Upper lobe of right lung (tissue), 1 donor: ENCODE measurements around the gene GOLGA2. TPM values are rescaled to one million over a fixed set of nuclear protein-coding genes. Genes with fewer than 3 reads are reported as not detected.
"Not testable (repeated sequence)": the region's sequence is repeated elsewhere in the genome, so short reads cannot be mapped to it uniquely, and the experiment has no call there.

Experiments
- ATAC-seq: fragments of 200-7000 bp; cut with Tn5 transposase; one replicate; pipeline ENCODE4 v1.9.1; 2020; ENCODE audit warnings: mild to moderate bottlenecking, moderate library complexity
- DNase-seq: peaks from one replicate; pipeline ENCODE4 v3.0.0-alpha.2; 2020
- H3K27ac ChIP-seq: fragments of 200-600 bp; one replicate; pipeline ENCODE4 v1.8.0; 2022
- H3K27me3 ChIP-seq: fragments of 200-600 bp; one replicate; pipeline ENCODE4 v1.8.0; 2022; ENCODE audit warnings: mild to moderate bottlenecking
- H3K36me3 ChIP-seq: fragments of 200-600 bp; one replicate; pipeline ENCODE4 v1.8.0; 2022
- H3K4me1 ChIP-seq: fragments of 200-600 bp; one replicate; pipeline ENCODE4 v1.8.0; 2022
- H3K4me3 ChIP-seq: fragments of 200-600 bp; one replicate; pipeline ENCODE4 v1.8.0; 2022; ENCODE audit warnings: mild to moderate bottlenecking
- H3K9me3 ChIP-seq: fragments of 200-600 bp; one replicate; pipeline ENCODE4 v1.8.0; 2022
- CTCF ChIP-seq: fragments of 200-600 bp; IDR thresholded peaks from one replicate; pipeline ENCODE4 v1.8.0; 2022; ENCODE audit warnings: antibody characterized with exemption
- intact Hi-C: fragments of 100-400 bp; cut with DNase I; formaldehyde crosslinking; loops from one replicate; pipeline ENCODE4 v1.11.0; 2022
- total RNA-seq: library from RNA; stranded (reverse); fragmentation: NEBNext Ultra II Directional; extraction: Animal tissue kit (Norgen Biotek cat#: 25700); gene quantifications from one replicate; pipeline ENCODE4 v1.2.1, GENCODE V29; 2021
- donor health status: DM: no; HTN: yes; CAD: no; lungs with severe emphysema.

Gene GOLGA2
- total RNA-seq, 1 donor from 2014 or later: 88.7 TPM

DNA sequence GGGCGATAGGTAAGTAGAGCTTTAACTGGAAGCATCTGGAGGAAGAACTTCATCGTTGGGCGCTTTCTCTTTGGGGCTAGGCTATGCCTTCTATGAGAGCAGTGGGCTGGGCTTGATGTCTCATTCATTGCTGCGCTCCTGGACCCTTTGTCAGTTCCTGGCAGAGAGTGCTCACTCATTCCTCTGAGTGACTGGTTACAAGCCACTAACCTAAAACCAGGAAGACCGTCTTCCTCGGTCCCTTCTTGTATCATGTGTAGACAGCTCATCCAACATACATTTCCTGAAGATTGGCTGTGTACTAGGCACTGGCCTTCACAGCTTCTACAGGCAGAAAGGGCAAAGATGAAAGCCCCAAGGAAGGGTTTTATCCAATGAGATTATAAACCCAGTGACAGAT is 6.7 kb upstream of the GOLGA2 start:
- DNase-seq (no peak), ATAC-seq (no peak)
- Histone ChIP-seq H3K9me3 (no peaks in the 10 kb centered on the region), H3K4me3 (no peak overlapping the region), H3K4me1 (peaks cover 15% of the 10 kb centered on the region), H3K36me3 (peaks cover 15% of the 10 kb centered on the region), H3K27me3 (no peaks in the 10 kb centered on the region), H3K27ac (no peak overlapping the region)
- intact Hi-C loops: no loop called here
- TF ChIP-seq CTCF: no peak

GRCh38 chr9:128280084-128280622 is 4.3 kb upstream of the GOLGA2 start:
- peaks cover 23% of the 10 kb centered on the region for H3K4me1 ChIP-seq
- ATAC-seq (no peak), DNase-seq (no peak)
- no peaks in the 10 kb centered on the region for H3K9me3 ChIP-seq
- no peak overlapping the region for H3K4me3 ChIP-seq
- TF ChIP-seq CTCF: no peak
- intact Hi-C loops: no loop called here
- H3K27me3 ChIP-seq: no peaks in the 10 kb centered on the region
- peaks cover under 1% of the 10 kb centered on the region for H3K36me3 ChIP-seq
- H3K27ac ChIP-seq: peak overlapping the region; percentile 70

DNA sequence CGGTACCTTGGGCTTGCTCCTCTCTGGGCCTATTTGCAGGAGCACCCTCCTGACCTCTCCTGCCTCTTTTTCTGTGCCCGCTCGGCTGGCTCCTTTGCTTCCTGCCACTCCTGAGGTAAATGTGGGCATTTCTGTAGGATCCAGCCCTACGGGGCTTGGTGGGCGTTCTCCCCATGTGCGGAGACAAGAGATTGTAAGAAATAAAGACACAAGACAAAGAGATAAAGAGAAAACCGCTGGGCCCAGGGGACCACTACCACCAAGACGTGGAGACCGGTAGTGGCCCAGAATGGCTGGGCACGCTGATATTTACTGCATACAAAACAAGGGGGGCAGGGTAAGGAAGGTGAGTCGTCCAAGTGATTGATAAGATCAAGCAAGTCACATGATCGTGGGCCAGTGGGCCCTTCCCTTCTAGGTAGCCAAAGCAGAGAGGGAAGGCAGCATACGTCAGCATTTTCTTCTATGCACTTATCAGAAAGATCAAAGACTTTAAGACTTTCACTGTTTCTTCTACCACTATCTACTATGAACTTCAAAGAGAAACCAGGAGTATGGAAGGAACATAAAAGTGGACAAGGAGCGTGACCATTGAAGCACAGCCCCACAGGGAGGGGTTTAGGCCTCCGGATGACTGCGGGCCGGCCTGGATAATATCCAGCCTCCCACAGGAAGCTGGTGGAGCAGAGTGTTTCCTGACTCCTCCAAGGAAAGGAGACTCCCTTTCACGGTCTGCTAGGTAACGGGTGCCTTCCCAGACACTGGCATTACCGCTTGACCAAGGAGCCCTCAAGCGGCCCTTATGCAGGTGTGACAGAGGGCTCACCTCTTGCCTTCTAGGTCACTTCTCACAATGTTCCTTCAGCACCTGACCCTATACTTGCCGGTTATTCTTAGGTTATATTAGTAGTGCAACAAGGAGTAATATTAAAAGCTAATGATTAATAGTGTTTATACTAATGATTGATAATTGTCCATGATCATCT is 3.6 kb upstream of the GOLGA2 start:
- Histone ChIP-seq H3K27ac (peak overlapping the region; percentile 70), H3K4me3 (peak overlapping the region; percentile 11), H3K4me1 (peaks cover 29% of the 10 kb centered on the region)
- ATAC-seq, H3K36me3 ChIP-seq, H3K9me3 ChIP-seq, H3K27me3 ChIP-seq, intact Hi-C loops, DNase-seq: not testable (repeated sequence)

DNA sequence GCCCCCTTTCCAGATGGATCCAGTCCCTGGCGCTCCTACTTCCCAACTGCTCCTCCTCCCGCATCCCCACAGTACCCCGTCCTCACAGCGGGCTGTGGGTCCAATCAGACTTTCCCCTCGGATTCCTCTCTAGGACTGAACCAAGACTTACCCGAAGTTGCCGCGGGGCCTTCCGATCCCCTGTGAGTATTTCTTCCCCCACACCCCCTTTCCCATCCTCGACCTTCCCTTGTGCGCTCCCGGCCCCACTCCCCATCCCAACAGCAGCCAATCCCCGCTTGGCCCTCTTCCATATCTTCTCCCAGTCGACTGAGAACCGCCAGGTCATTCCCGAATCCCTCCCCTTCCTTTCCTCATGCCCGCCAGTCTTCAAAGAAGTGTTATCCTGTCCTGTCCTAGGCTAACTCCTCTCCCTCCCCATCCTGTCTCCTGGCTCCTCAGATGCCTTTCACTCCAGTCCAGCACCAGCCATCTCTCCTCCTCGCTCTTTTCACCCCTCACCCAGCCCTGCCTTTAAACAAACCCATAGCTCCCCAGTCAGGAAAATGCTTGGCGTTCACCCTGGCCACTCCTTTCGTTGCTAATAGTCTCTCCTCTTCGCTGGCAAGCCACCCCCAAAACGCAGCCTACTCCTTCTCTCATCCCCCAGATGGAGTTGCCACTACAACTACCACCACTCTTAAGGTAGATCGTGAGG is 915 bp upstream of the GOLGA2 start:
- Histone ChIP-seq H3K36me3 (peaks cover 16% of the 10 kb centered on the region), H3K9me3 (no peaks in the 10 kb centered on the region), H3K4me3 (peak overlapping the region; percentile 90), H3K27me3 (no peaks in the 10 kb centered on the region), H3K27ac (peak overlapping the region; percentile 86), H3K4me1 (peaks cover 31% of the 10 kb centered on the region)
- intact Hi-C loops: no loop called here
- no peak for TF ChIP-seq CTCF
- no peak for DNase-seq
- peak; percentile 2 for ATAC-seq

- ATAC-seq: peak; percentile 98
- peaks cover 23% of the 10 kb centered on the region for H3K36me3 ChIP-seq
- TF ChIP-seq CTCF: no peak
- H3K9me3 ChIP-seq: no peaks in the 10 kb centered on the region
- H3K27ac ChIP-seq: peak within 1 kb of the TSS; percentile 86
- peaks cover 31% of the 10 kb centered on the region for H3K4me1 ChIP-seq
- peak; percentile 99 for DNase-seq
- H3K27me3 ChIP-seq: no peaks in the 10 kb centered on the region
- peak within 1 kb of the TSS; percentile 90 for H3K4me3 ChIP-seq
- intact Hi-C loops: no loop called here
Measured at GRCh38 chr9:128276008-128276573, 284 bp upstream of the GOLGA2 start, which contains the start of gene SWI5. SWI5 (plus strand) TSS chr9:128276276.
